GM18907 (cell line): ENCODE results near the gene RBM20.

Experiments
- ATAC-seq: cut with Tn5 transposase; IDR thresholded peaks from one replicate; pipeline ENCODE4 v1.9.1; 2021; ENCODE audit warnings: mild to moderate bottlenecking, moderate library complexity; ENCODE audit not compliant: unreplicated experiment

RBM20 gene

DNA sequence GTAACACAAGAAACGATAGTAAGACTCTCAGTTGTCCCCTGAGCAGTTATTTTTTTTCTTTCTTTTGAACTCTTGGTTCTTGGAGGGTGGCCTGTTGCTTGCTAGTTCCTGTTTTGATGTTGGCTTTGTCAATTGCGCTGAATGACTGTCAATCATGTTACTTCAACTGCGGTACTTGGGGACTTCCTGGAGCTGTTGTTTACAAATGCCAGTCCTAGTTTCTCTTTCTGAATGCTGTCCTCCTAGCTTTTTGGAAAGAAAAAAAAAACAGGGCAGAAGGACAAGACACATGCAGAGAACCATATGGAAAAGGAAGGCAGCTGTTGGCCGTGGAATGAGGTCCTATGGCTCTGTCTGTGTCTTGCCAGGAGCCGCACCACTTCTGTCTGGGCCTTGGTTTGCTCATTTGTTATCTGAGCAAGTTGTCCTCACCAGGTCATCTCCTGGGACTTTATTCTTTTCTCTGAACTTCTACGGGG is 220.6 kb downstream of the RBM20 start:
- peak; percentile 71 for ATAC-seq

DNA sequence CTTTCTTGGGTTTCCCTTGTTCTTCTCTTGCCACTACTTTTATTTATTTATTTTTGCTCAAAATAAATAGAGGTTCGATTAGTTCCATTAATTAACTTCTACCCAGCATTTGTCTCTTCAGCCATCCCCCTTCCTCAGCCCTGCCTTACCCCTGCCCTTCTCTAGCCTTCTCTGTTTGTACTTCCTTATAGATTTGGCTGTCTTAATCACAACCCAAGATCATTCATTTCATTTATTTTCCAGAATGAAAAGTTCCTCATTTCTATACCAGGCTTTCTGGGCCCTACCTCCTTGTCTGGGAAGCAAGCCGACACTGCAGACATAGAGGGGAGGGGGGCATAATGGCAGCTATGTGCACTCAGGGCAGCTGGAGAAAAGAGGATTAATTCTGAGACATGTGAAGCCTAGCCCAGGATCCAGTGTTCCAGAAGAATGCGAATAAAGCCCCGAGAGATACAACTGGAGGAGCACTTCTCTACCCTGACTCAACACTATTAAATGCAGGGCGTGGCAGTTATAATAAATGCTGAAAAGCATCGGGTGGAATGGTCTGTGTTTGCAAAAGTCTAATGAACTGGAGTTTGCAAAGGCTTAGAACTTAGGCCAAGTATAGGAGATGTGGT is 221.2 kb downstream of the RBM20 start:
- no peak for ATAC-seq

DNA sequence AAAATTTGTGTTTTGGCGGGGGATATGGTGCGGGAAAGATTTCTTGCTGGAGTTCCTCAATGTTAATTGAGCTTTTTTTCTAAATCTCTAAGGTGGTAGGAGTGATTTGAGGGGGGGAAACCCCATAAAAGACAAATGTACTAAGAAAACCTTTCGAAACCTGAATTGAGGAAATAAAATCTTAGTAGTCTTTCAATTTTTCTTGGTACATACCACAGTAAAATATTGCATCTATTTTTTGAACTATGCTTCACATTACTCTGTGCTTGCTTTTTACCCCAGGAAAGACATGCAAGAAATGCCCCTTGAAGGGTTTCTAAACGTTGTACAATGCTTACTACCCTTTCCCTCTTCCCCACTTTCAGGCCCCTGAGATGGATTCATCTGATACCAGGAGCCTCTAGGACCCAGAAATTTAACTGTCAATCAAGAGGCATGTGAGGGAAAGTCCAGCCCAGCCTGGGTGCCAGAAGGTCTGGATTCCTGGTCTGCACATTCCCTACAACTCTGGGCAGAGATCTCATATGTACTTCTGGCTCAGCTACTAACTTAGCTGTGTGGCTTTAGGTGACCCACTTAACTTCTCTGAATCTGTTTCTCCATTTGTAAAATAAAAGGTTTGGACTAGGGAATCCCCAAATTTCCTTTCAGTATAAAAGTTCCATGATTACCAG is 221.8 kb downstream of the RBM20 start:
- ATAC-seq, result peak; percentile 20

DNA sequence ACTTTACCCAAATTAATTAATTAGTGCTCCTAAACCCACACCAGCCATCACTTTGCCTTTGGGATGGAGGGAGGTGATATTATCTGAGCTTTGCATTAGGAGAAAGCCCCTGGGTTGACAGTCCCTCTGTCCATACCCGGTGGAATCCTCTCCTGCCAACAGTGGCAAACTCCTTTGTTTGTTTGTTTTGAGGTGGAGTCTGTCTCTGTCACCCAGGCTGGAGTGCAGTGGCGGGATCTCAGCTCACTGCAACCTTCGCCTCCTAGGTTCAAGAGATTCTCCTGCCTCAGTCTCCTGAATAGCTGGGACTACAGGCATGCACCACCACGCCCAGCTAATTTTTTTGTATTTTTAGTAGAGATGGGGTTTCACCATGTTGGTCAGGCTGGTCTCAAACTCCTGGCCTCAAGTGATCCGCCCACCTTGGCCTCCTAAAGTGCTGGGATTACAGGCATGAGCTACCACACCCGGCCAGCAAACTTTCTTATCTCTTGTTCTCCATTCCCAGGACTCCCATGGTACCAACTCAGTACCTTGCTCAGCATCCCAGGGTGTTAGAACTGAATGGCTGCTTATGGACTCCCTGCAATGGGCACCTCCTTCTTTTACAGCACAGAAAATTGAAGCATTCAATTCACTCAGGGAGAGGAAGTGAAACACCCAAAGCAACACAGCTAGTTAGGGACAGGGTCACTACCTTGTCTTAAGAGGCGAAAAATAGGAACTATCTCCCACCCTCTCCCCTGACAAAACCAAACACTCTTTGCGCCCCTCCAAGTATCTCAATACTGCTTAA is 223.1 kb downstream of the RBM20 start:
- peak; percentile 35 for ATAC-seq

DNA sequence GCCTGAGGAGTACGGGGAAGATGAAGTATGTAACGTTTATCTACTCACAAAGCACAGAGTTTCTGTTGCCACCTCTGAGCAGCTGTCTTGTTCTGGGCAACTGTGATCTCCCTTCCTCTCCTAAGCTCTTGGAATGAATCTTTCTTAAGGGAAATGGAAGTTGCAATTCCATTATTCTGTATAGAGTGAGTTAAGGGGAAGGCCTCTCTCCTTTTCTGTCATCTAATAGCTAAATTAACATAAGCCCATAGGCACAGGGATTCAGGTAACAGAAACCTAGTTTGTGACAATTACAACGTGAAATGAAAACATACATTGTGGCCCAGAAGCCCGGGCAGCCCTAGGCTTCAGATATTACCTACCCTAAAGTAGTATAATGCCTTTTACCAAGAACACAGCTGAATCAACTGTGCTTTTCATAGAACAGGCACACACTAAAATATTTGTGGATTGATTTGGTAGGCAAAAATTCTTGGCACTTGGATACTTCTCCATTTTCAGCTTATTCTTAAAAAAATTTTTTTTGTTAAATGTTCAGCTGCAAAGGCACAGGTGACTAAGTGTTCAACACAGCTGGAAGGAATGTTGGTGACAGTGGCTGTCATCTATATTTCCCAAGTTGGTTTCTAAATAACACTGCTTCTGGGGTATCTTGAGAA is 223.8 kb downstream of the RBM20 start:
- no peak for ATAC-seq

DNA sequence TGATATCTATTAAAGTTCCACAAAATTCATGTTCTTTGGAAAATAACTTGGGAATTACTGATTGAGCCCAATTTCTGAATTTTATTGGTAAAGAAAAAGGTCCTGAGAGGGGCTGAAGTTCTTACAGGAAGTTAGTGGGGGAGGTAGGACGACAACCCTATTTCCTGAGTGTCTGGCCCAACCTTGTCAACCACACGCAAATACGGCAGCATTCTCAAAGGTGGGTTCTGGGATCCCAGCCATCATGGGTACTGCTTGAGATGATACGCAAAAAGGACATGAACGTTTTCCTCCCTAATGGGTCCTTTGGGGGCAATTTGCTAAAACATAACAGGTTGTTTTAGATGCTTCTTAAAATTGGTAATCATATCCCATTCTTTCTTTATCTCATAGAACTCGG is 224.8 kb downstream of the RBM20 start:
- no peak for ATAC-seq

DNA sequence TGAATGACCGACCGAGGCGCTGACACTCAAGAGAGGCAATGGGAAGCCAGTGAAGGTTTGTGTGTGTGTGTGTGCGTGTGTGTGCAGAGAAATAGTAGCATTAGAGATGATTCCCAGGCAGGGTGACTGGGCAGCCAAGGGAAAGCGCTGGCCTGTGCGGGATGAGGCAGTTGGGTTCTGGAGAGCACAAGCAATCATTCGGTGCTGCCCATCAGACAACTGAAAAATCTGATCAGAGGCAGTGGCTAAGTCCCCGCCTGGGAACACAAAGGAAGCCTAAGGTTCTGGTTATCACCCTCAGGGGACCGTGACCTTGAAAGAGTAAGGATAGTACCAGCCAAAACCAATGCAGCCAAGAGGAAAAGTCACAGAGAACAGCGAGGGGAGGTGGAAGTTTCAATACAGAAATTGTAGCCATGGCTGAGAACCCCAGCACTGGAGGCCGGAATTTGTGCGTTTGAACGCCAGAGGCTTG is 226.7 kb downstream of the RBM20 start:
- no peak for ATAC-seq

DNA sequence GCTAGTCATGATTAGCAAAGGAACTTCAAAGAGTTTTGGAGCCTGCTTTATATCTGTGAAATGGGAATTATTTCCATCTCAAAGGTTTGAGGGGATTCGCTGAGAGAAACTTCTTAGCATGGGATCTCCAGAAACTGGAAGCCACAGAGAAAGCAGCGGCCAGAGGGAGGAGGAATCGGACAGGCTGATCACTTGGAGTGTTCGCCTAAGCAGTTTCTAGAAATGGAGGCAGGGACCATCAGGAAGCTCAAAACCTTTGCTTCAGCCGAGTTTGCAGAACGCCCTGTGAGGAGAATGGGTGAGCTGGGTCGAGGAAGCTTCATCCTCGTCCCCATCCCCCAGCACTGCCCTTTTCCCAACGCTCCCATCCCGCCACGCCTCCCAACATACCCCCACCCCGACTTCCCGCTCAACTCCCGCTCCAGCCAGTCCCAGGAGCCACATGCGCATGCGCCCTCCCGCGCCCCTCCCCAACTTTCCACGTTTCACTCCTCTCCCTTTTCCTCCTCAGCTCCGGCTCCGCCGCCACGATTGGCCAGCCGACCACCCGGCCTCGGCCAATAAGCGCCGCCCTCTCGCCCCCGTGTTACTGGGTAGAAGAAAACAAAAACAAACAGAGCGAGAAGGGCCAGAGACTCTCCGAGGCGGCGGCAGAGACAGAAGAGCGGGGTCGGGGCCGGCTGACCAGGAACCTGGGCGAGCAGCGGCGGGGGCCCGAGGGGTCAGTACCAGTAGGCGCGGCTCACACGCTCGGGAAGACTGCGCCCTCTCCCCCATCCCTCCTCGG is 227.4 kb downstream of the RBM20 start, which contains the start of gene PDCD4:
PDCD4 (plus strand) TSS at position 631 of the 787 bp plus-strand sequence. CDS start 4,100 bp downstream, outside the sequence.
- peak; percentile 84 for ATAC-seq

DNA sequence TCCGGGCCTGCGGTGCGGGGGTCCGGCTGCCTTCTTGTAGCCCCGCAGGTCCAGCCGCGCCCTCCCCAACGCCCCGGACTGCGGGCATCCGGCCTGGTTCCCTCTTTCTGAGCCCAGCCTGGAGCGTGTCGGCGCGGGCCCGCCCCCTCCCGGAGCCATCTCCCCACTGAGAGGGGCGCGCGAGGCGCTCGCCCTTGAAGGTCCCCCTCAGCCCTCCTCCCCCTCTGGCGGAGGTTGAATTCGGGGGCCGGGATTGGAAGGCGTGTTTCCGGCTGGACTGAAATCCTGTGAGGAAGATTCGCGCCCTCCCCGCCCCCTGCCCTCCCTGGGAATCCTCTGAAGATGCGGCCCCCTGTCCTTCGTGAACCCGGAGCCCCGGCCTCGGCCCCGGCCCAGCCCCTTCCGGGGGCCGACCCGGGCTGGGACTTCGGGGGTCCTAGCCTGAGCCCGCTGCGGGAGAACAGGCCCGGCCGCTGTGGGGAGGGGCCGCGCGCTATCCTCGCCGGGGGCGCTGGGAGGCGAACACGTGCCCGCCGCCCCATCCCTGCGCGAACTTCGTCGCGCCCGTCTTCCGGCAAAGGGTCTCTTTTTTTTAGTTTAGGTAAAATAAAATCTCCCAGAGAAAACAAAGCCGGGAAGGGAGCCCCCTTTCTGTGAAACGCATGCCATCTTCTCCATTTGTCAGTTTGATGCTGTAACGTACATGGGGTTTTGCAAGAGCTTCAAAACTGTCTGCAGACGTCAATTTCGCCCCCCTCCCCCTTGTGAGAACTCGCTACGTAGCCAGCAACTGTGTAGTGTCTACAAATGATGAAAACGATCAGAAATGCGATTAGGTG is 228.2 kb downstream of the RBM20 start:
- peak; percentile 55 for ATAC-seq

DNA sequence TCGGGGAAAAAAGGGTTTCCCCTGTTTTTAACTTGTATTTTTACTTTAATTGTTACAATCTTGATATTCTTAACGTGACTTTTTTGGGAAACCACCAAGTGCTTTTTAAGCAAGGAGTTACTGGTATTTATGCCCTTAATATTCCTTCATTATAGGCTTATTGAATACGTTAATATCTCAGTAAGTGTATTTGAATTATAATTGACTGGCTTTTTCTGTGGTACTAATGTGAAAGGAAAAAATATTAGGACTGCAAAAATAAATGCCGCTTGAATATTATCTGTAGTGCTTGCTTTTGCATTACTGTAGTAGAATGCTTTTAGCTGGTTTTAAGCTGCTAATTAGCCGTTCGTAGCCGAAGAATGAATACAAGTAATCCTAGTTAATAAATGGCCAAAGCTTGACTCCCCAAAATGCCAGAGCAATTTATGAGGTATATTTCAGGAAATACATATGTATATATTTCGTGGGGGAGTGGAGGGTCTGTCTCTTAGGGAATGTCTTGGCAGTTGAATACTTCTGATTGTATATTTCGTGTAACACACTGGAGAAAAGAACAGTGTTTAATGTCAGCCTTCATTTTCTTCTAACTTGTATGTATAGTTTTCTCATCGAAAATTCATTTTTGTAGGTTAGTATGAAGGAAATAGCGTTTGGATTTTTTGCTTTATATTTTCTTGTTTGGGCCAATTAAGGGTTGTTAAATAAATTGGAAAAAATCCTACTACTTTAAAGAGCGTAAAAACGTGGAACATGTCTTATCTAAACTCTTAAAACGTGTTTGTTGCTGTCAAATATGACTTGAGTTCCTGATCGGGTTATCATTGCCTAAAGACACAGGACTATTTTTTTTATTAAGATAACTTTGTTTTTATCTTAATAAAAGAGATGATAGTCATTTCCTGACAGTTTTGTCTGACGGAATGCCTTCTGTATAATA is 229.1 kb downstream of the RBM20 start:
- no peak for ATAC-seq

DNA sequence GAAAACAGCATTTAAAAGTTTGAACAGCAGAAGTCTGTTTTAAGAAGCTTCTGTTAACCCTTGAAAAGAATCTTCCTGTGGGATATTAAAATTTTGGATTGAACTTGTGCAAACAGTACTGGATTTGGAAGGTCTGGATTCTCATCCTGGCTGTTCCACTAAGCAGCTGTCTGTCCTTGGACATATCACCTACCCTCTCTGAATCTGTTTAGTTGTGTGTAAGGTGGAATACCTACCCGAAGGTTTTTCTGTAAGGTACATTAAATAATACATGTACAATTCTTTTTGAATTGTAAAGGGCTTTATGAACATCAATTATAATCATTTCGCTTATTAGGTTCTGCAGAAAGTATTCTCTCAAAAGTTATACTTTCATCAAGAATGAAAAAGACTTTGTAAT is 229.8 kb downstream of the RBM20 start:
- ATAC-seq, result no peak

DNA sequence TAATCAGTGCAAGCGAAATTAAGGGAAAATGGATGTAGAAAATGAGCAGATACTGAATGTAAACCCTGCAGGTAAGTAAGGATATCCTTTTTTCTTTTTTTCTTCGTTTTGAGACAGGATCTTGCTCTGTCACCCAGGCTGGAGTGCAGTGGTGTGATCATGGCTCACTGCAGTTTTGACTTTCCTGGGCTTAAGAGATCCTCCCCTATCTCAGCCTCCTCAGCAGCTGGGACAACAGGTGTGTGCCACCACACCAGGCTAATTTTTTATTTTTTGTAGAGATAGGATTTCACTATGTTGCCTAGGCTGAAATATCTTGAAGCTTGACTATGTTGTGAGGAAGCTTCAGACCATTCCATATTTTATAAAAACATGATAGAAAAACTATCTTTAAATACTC is 231.9 kb downstream of the RBM20 start:
- no peak for ATAC-seq

DNA sequence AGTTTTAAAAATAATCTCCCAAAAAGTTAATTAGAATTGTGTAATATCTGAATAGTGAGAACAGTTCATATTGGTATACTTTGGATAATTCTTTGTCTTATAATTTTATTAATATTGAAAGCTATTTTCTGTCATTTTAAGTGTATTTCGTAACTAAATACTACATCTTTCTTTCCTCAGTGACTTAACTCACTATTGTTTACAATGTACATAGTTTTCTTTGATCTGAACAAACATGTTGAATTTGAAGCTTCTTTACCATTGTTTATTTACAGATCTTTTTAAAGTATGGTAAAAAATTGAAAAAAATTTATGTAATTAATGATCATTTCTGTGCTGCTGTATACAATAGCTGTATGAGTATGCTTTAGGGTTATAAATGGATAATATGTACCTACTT is 232.7 kb downstream of the RBM20 start:
- no peak for ATAC-seq

DNA sequence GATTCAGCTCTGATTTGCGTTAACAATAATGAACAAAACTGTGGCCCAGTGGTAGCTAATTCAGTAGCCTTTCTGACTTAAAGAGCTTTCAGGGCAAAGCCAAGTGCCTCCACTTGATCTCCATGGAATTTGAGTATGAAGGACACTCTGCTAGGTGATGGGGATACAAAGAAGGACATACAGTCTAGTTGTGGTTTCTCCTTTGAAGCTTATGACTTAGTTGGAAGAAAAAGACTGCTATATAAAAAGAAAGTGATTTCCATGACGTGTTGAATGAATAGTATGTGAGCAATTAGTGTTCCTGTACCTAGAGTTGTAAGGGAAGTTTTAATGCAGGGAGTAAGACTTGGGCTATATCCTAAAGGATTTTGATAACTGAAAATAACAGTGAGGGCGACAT is 235.9 kb downstream of the RBM20 start:
- no peak for ATAC-seq

DNA sequence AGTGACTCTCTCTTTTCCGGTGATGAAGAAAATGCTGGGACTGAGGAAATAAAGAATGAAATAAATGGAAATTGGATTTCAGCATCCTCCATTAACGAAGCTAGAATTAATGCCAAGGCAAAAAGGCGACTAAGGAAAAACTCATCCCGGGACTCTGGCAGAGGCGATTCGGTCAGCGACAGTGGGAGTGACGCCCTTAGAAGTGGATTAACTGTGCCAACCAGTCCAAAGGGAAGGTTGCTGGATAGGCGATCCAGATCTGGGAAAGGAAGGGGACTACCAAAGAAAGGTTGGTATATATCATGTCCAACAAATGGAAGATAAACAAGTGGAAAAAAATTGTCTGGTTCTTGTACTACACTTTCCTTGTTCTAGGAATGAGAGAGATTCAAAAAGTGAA is 237.1 kb downstream of the RBM20 start:
- no peak for ATAC-seq

DNA sequence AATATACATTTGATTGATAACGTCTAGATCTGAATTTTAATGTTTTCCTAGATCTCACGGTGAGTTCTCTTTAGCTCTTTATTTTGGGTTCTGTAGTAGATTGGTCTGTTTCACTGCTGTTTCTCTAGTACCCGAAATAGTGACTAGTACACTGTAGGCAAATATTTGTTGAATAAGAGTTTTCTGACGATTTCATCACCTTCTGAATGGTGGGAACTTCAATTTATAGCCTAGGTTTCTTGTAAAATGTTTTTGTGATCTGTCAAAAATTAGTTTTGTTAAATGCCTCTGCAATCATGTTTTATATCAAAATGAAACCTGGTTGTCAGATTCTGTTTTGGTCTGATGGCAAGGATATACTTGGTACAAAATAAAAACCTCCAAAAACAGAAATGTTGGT is 237.8 kb downstream of the RBM20 start:
- ATAC-seq, result no peak

DNA sequence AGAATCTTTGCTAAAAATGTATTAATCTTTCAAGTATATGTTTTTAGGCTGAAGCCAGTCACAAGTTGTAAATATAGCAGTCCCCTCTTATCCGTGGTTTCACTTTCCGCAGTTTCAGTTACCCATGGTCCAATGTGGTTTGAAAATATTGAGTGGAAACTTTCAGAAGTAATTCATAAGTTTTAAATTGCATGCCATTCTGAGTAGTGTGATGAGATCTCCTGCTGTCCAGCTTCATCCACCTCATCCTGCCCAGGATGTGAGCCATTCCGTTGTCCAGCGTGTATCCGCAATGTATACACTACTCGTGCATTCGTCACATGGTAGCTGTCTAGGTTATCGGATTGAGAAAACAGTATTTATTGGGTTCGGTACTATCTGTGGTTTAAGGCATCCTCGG is 239.8 kb downstream of the RBM20 start:
- no peak for ATAC-seq

DNA sequence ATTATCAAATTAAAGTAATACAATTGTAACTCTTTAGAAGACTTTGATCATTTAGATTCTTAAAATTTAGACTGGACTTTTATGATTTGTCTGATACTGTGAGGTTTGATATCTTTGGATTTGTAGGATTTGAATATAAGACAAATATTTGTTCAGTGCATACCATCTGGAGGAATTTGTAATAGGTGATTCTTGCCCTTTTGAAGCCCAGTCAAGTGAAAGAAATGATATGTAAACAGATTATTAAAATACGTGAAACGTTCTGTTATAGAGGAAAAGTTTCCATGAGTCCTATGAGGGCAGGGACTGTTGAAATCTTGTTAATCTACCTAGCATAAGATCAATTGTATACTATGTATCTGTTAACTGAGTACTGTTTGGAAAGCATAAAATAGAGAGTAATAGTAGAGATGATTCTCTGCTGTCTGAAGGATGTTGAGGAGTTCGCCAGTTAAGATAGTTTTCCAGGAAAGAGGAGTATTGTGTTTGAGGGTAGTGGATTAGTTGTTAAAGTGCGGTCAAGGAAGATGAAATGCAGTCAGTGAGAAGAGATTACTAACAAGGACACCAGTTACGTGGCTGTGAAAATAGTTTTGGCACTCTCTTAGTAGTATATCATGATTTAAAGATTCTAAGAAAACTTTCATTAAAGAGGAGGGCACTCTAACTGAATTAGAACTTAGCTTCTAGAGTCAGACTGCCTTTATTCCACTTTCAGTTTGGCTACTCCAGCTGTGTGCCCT is 242.0 kb downstream of the RBM20 start:
- ATAC-seq, result no peak
